ENCODE measurements around the gene CYP4V2. TPM values are rescaled to one million over a fixed set of nuclear protein-coding genes. Genes with fewer than 3 reads are reported as not detected.
A peak's percentile ranks its signal among the peaks of the same experiment; 100 is the strongest.

Gene CYP4V2
- total RNA-seq, 6 experiments from 2014 or later = 82.4 to 199 (median 94.1) TPM

DNA sequence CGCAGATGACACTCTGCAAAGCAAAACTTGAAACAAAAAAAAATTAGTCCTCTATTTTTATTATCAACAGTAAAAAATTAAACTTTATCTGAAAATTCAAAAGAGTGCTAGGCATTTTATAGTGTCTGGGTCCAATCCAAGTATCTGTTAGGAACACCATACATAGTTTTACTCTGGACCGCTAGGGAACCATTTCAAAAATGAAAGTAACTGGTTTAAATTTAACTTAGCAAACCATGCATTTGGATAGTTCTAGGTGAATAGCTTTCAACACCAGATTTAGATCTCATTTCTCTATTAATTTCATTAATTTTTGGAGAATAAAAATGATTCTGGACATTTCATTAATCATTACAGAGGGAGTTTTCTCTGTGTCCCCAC is 37.1 kb downstream of the CYP4V2 start:
- DNase-seq (no peak), ATAC-seq (peak; percentile 57 to 72 (median 64))
- Histone ChIP-seq H3K9me3 (no peaks in the 10 kb centered on the region), H3K27me3 (no peaks in the 10 kb centered on the region), H3K4me1 (peaks cover 0 to 39% (median 10%) of the 10 kb centered on the region in 4 donors), H3K27ac (peak overlapping the region; percentile 37 to 87 (median 77)), H3K4me3 (peak overlapping the region; percentile 10 to 51 (median 33)), H3K36me3 (peaks cover 0 to 8% (median 3%) of the 10 kb centered on the region in 4 donors)
- intact Hi-C loops (cut with DNase I) = no loop called here
- no peak for TF ChIP-seq POLR2A (IDR thresholded peaks at IDR 0.05)
- TF ChIP-seq, protein P1, sequence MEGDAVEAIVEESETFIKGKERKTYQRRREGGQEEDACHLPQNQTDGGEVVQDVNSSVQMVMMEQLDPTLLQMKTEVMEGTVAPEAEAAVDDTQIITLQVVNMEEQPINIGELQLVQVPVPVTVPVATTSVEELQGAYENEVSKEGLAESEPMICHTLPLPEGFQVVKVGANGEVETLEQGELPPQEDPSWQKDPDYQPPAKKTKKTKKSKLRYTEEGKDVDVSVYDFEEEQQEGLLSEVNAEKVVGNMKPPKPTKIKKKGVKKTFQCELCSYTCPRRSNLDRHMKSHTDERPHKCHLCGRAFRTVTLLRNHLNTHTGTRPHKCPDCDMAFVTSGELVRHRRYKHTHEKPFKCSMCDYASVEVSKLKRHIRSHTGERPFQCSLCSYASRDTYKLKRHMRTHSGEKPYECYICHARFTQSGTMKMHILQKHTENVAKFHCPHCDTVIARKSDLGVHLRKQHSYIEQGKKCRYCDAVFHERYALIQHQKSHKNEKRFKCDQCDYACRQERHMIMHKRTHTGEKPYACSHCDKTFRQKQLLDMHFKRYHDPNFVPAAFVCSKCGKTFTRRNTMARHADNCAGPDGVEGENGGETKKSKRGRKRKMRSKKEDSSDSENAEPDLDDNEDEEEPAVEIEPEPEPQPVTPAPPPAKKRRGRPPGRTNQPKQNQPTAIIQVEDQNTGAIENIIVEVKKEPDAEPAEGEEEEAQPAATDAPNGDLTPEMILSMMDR (IDR thresholded peaks at IDR 0.05) = peak in 1 of 4 donors; percentile 12
- 28% methylated on average over 2 of the region's 2 CpGs for WGBS (ENCODE audit: insufficient coverage, low coverage, low lambda C conversion rate, missing lambda C conversion rate)

DNA sequence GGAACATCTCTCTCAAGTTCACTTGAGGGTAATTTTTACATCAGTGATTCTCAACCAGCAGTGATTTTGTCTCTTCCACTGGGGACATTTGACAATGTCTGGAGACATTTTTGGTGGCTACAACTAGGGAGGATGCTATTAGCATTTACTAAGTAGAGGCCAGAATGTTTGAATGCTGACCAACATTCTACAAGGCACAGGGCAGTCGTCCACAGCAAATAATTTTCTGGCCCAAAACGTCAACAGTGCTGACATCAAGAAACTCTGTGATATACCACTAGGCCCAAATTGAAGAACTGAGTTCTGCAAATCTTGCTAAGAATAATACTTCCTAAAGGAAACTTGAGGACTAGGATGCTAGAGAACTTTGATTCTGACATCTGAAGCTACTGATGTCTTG is 43.0 kb downstream of the CYP4V2 start:
- no peaks in the 10 kb centered on the region for H3K27me3 ChIP-seq
- H3K9me3 ChIP-seq = no peaks in the 10 kb centered on the region
- peak overlapping the region in 2 of 3 donors; percentile 28 to 29 for H3K27ac ChIP-seq
- no peak for TF ChIP-seq POLR2A (IDR thresholded peaks at IDR 0.05)
- TF ChIP-seq, protein P1 (IDR thresholded peaks at IDR 0.05) = no peak
- peaks cover 0 to 28% (median 12%) of the 10 kb centered on the region in 4 donors for H3K36me3 ChIP-seq
- WGBS (ENCODE audit: insufficient coverage, low coverage, low lambda C conversion rate, missing lambda C conversion rate) = 26% methylated on average over 2 of the region's 2 CpGs
- H3K4me1 ChIP-seq = peaks cover 0 to 39% (median 9%) of the 10 kb centered on the region in 4 donors
- intact Hi-C loops (cut with DNase I) = no loop called here
- H3K4me3 ChIP-seq = no peak overlapping the region
- ATAC-seq (peak; percentile 62 to 80 (median 69)), DNase-seq (no peak)

DNA sequence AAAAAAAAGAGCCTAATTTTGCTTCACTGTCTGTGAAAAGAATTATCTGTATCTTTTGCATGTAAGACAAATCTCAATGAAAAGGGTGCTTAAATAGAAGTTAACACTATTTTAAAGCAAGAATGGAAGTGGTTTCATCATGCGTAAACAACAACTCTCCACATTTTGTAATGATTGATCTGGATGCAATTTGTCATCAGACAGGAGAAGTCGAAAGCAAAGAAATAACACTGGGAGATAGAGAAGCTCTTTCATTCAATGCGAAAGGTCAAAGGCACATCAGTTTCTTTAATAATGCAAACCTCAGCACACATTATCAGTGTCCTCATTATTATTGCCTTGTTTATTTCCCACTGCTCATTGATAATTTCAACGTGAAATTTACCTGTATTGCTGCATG is 44.8 kb downstream of the CYP4V2 start:
- no peaks in the 10 kb centered on the region for H3K9me3 ChIP-seq
- H3K27ac ChIP-seq = peak overlapping the region in 2 of 3 donors; percentile 15 to 30
- TF ChIP-seq, protein P1 (IDR thresholded peaks at IDR 0.05) = no peak
- TF ChIP-seq POLR2A (IDR thresholded peaks at IDR 0.05) = no peak
- H3K36me3 ChIP-seq = peaks cover 0 to 38% (median 18%) of the 10 kb centered on the region in 4 donors
- no peaks in the 10 kb centered on the region for H3K27me3 ChIP-seq
- H3K4me3 ChIP-seq = no peak overlapping the region
- ATAC-seq (peak; percentile 72 to 89 (median 85)), DNase-seq (no peak)
- H3K4me1 ChIP-seq = peaks cover 0 to 24% (median 9%) of the 10 kb centered on the region in 4 donors
- WGBS (ENCODE audit: insufficient coverage, low coverage, low lambda C conversion rate, missing lambda C conversion rate) = 37% methylated on average over 4 of the region's 4 CpGs
- intact Hi-C loops (cut with DNase I) = no loop called here

DNA sequence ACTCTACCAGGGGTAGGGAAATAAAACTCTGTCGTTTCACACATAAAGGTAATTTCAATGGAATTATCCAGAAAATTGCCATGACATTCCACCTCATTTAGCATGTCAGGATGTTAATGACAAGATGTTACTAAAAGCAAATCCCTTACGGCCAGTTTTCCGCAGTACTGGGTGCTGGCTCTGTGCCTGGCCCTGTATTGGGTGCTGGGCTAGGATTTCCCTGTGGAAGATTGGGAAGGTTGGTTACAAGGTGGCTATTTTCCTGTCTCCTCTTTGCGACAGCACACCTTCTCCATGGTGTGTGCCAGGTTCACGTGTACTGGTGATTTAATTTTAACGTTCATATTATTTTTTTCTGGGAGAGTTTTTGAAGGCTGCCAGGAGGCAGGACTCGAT is 49.1 kb downstream of the CYP4V2 start:
- DNase-seq (no peak), ATAC-seq (no peak)
- no peaks in the 10 kb centered on the region for H3K9me3 ChIP-seq
- H3K27me3 ChIP-seq = no peaks in the 10 kb centered on the region
- 76% methylated on average over 6 of the region's 7 CpGs for WGBS (ENCODE audit: insufficient coverage, low coverage, low lambda C conversion rate, missing lambda C conversion rate)
- H3K4me3 ChIP-seq = no peak overlapping the region
- peaks cover 0 to 32% (median 12%) of the 10 kb centered on the region in 4 donors for H3K36me3 ChIP-seq
- intact Hi-C loops (cut with DNase I) = no loop called here
- TF ChIP-seq POLR2A (IDR thresholded peaks at IDR 0.05) = no peak
- TF ChIP-seq, protein P1 (IDR thresholded peaks at IDR 0.05) = no peak
- peaks cover 0 to 9% (median 0%) of the 10 kb centered on the region in 4 donors for H3K4me1 ChIP-seq
- H3K27ac ChIP-seq = no peak overlapping the region
